HG02588 (cell line): ENCODE measurements around the gene IMPG2.
"Not testable (repeated sequence)": the region's sequence is repeated elsewhere in the genome, so short reads cannot be mapped to it uniquely, and the experiment has no call there.

Source experiments
- ATAC-seq: cut with Tn5 transposase; IDR thresholded peaks from one replicate; pipeline ENCODE4 v1.9.1; 2021; ENCODE audit warnings: mild to moderate bottlenecking, moderate library complexity; ENCODE audit not compliant: unreplicated experiment

Gene IMPG2

GRCh38 chr3:101320475-101320874 lies at the start of gene IMPG2:
Gene IMPG2 (minus strand): TSS chr3:101320575. CDS start chr3:101320372, 203 bp downstream.
- ATAC-seq: no peak

GRCh38 chr3:101362406-101362805 lies 42.0 kb upstream of the IMPG2 start:
- ATAC-seq: no peak

- ATAC-seq: no peak
Observed at GRCh38 chr3:101351829-101352228, 31.5 kb upstream of the IMPG2 start.

GRCh38 chr3:101340591-101340990 lies 20.2 kb upstream of the IMPG2 start:
- no peak for ATAC-seq

- ATAC-seq: no peak
Observed at GRCh38 chr3:101333883-101334282, 13.5 kb upstream of the IMPG2 start.

GRCh38 chr3:101329016-101329673 lies 8.8 kb upstream of the IMPG2 start:
- no peak for ATAC-seq

- ATAC-seq: no peak
Observed at GRCh38 chr3:101325393-101326134, 5.2 kb upstream of the IMPG2 start.

GRCh38 chr3:101319531-101319930 lies 844 bp downstream of the IMPG2 start:
- ATAC-seq: no peak

- ATAC-seq: no peak
Observed at GRCh38 chr3:101312545-101312944, 7.8 kb downstream of the IMPG2 start.

- ATAC-seq: no peak
Observed at GRCh38 chr3:101311676-101312075, 8.7 kb downstream of the IMPG2 start.

GRCh38 chr3:101310978-101311375 lies 9.4 kb downstream of the IMPG2 start:
- no peak for ATAC-seq

GRCh38 chr3:101308147-101308772 lies 12.1 kb downstream of the IMPG2 start:
- not testable (repeated sequence) for ATAC-seq

GRCh38 chr3:101303836-101304235 lies 16.5 kb downstream of the IMPG2 start:
- no peak for ATAC-seq

- ATAC-seq: no peak
Observed at GRCh38 chr3:101303089-101303731, 17.2 kb downstream of the IMPG2 start.

GRCh38 chr3:101300073-101300472 lies 20.3 kb downstream of the IMPG2 start:
- no peak for ATAC-seq

- ATAC-seq: no peak
Observed at GRCh38 chr3:101292027-101292426, 28.3 kb downstream of the IMPG2 start.

GRCh38 chr3:101288294-101288693 lies 32.1 kb downstream of the IMPG2 start:
- ATAC-seq: no peak

- ATAC-seq: no peak
Observed at GRCh38 chr3:101284757-101285156, 35.6 kb downstream of the IMPG2 start.

GRCh38 chr3:101281521-101282030 lies 38.8 kb downstream of the IMPG2 start:
- no peak for ATAC-seq

- ATAC-seq: no peak
Observed at GRCh38 chr3:101279765-101280385, 40.5 kb downstream of the IMPG2 start.

GRCh38 chr3:101279162-101279561 lies 41.2 kb downstream of the IMPG2 start:
- ATAC-seq: no peak
